Neutrophil (primary cell): Measurements from ENCODE around the gene PRSS50.
"Not testable (repeated sequence)": the region's sequence is repeated elsewhere in the genome, so short reads cannot be mapped to it uniquely, and the experiment has no call there.

Source experiments
- H3K27ac ChIP-seq: fragments of 200-600 bp; sonication (generic); 2 replicates; pipeline ENCODE4 v1.5.1; 2016; ENCODE audit warnings: mild to moderate bottlenecking, moderate library complexity
- H3K27me3 ChIP-seq: fragments of 200-600 bp; sonication (generic); 2 replicates; pipeline ENCODE4 v1.6.0; 2016; ENCODE audit warnings: mild to moderate bottlenecking
- H3K36me3 ChIP-seq: fragments of 200-600 bp; sonication (generic); 2 replicates; pipeline ENCODE4 v1.5.1; 2017
- H3K4me1 ChIP-seq, 2 experiments: fragments of 200-600 bp in 1 of 2; sonication (generic) in 1 of 2; 1 replicate in 1 of 2; 2 replicates in 1 of 2; pipeline versions ENCODE4 v1.5.1 to v1.6.1; 2013 to 2016; ENCODE audit warnings: low read depth in 1 of 2, low read length in 1 of 2, mild to moderate bottlenecking in 1 of 2, moderate library complexity in 1 of 2; ENCODE audit not compliant: control insufficient read depth in 1 of 2, insufficient read depth in 1 of 2
- H3K4me3 ChIP-seq, 2 experiments: fragments of 200-600 bp in 1 of 2; sonication (generic) in 1 of 2; 1 replicate in 1 of 2; 2 replicates in 1 of 2; pipeline ENCODE4 v1.5.1; 2013 to 2016; ENCODE audit warnings: low read depth in 1 of 2, low read length in 1 of 2, mild to moderate bottlenecking in 1 of 2, moderate library complexity in 1 of 2
- H3K9me3 ChIP-seq: fragments of 200-600 bp; sonication (generic); 2 replicates; pipeline ENCODE4 v1.5.1; 2016
- CTCF ChIP-seq: fragments of 200-600 bp; sonication (generic); IDR thresholded peaks from 2 replicates; pipeline ENCODE4 v1.5.1; 2016; ENCODE audit warnings: antibody characterized with exemption

The PRSS50 gene

DNA sequence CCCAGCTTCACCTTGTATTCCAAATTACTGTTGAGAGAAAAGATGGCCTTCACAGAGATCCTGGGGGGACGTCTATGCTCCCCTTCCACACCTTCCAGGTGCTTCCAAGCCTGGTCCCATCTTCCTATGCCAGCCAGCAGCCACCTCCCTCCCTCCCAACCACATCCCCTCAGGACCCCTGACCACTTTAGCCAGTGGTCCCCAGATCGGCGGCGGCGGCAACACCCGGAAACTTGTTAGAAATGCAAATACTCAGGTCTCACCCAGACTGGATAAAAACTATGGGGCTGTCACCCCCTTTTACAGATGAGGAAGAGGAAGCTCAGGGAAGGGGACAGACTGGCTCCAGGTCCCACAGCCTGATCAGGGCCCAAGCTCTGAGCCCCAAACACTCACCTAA lies 38.0 kb upstream of the PRSS50 start:
- no peak for TF ChIP-seq CTCF

DNA sequence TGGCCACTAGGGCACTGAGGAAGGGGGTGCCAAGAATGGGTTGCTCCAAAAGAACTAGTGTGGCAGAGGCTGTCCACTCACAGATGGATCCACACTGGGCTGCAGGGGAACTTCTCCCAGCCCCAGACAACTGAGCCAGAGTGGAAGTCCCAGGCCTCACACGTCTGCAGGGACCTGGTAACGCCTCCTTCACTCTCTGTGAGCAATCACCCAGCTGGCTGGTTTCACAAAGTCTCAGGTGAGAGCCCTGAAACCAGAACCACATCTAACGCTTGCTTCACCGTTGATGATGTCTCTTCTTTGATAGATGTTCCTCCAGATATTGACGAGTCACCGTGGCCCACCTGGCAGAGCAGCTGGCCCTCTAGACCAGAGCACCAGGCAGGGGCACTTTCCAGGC lies 35.5 kb upstream of the PRSS50 start:
- H3K27me3 ChIP-seq, H3K4me3 ChIP-seq, H3K9me3 ChIP-seq, H3K36me3 ChIP-seq, H3K4me1 ChIP-seq, H3K27ac ChIP-seq: not testable (repeated sequence)

More for the DNA sequence above, 38.0 kb upstream of the PRSS50 start:
- Histone ChIP-seq H3K4me1 (no peaks in the 10 kb centered on the region), H3K27ac (no peak overlapping the region), H3K4me3 (no peak overlapping the region), H3K36me3 (no peaks in the 10 kb centered on the region), H3K9me3 (no peaks in the 10 kb centered on the region), H3K27me3 (no peaks in the 10 kb centered on the region)

DNA sequence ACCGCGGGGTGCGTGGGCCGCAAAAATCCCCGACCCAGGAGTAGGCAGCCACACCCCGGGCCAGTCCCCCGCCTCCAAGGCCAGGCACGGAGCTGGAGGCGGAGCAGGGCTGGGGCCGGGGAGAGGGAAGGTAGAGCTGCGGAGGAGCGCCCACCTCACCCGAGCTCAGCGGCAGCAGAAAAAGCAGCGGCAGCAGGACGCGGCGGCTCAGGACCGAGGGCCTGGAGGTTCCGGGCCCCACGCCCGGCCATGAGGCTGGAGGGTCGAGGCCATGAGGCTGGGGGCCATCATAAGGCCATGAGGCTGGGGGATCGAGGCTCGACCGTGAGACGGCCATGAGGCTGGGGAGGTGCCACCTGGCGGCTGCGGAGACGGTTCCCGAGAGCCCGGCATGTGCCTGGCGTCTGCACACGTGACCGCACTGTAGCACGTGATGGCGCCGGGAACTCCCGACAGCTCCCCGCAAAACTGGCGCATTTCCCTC lies 32.9 kb upstream of the PRSS50 start:
- no peak for TF ChIP-seq CTCF
- Histone ChIP-seq H3K36me3 (no peaks in the 10 kb centered on the region), H3K4me3 (no peak overlapping the region), H3K27ac (no peak overlapping the region), H3K27me3 (no peaks in the 10 kb centered on the region), H3K9me3 (no peaks in the 10 kb centered on the region), H3K4me1 (no peaks in the 10 kb centered on the region)

DNA sequence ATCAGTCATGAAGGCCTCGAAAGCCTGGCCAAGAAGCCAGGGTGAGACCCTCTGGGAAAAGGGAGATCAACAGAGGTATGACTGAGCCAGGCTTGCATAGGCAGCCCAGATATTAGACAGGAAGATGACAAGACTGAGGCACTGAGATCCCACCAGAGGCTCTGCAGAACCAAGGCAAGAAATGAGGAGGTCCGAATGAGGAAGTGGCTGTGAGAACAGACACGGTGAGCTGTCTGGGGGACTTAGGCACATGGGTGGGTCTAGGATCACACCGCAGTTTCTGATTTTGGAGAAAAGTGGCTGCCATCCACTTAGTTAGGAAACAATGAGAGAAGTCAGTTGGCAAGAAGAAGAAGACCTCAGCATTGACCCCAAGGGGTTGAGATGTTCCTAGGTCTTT lies 31.5 kb upstream of the PRSS50 start:
- no peaks in the 10 kb centered on the region for H3K9me3 ChIP-seq
- H3K4me1 ChIP-seq = no peaks in the 10 kb centered on the region
- no peak for TF ChIP-seq CTCF
- H3K36me3 ChIP-seq = no peaks in the 10 kb centered on the region
- H3K27me3 ChIP-seq = no peaks in the 10 kb centered on the region
- H3K27ac ChIP-seq = no peak overlapping the region
- no peak overlapping the region for H3K4me3 ChIP-seq

- TF ChIP-seq CTCF = no peak
- Histone ChIP-seq H3K4me1 (no peaks in the 10 kb centered on the region), H3K36me3 (no peaks in the 10 kb centered on the region), H3K27me3 (no peaks in the 10 kb centered on the region), H3K27ac (no peak overlapping the region), H3K4me3 (no peak overlapping the region), H3K9me3 (no peaks in the 10 kb centered on the region)
These were observed 30.5 kb upstream of the PRSS50 start for GRCh38 chr3:46748170-46748569.

DNA sequence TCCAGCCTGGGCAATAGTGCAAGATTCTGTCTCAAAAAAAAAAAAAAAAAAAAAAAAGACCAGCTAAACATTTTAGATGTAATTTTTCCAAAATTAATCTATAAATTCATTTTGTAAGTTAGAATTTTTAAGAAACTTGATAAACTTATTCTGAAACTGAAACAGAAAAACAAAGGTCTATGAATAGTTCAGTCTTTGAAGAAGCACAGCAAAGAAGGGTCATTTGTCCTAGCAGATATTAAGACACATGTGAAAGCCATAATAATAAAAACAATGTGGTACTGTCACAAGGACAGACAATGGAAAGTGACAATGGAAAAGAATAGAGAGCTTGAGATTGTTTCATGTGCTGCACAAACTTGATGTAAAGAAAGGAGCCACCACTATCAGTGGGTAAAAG lies 29.0 kb upstream of the PRSS50 start:
- Histone ChIP-seq H3K4me3 (no peak overlapping the region), H3K4me1 (no peaks in the 10 kb centered on the region), H3K36me3 (no peaks in the 10 kb centered on the region), H3K27me3 (no peaks in the 10 kb centered on the region), H3K27ac (no peak overlapping the region), H3K9me3 (no peaks in the 10 kb centered on the region)
- TF ChIP-seq CTCF = no peak
